PFSK-1 (cell line): ENCODE results near the gene AFF2.

ENCODE experiments used
- FOXP2 ChIP-seq: optimal IDR thresholded peaks from 2 replicates; pipeline ENCODE3; 2011; ENCODE audit warnings: borderline replicate concordance, control low read depth, inconsistent platforms; ENCODE audit not compliant: insufficient read depth; ENCODE audit errors: extremely low read length, extremely low read depth
- POLR2AphosphoS5 ChIP-seq: IDR thresholded peaks from 2 replicates; pipeline ENCODE4 v1.6.1; 2012; ENCODE audit warnings: low read depth, mild to moderate bottlenecking, control low read depth, low read length, moderate library complexity
- TAF1 ChIP-seq: IDR thresholded peaks from 2 replicates; pipeline ENCODE4 v1.6.1; 2012; ENCODE audit warnings: low read length, control low read depth, borderline replicate concordance; ENCODE audit not compliant: insufficient read depth
- TF ChIP-seq, protein P1 (sequence below), 2 experiments: IDR thresholded peaks; 2 replicates each; pipeline versions ENCODE4 v1.6.1 to v1.8.0; 2011 to 2012; ENCODE audit warnings: low read depth in 2 of 2, low read length in 2 of 2, control low read depth in 1 of 2, inconsistent platforms in 1 of 2, mild to moderate bottlenecking in 1 of 2, moderate library complexity in 1 of 2; ENCODE audit not compliant: insufficient read depth in 1 of 2

DNA sequence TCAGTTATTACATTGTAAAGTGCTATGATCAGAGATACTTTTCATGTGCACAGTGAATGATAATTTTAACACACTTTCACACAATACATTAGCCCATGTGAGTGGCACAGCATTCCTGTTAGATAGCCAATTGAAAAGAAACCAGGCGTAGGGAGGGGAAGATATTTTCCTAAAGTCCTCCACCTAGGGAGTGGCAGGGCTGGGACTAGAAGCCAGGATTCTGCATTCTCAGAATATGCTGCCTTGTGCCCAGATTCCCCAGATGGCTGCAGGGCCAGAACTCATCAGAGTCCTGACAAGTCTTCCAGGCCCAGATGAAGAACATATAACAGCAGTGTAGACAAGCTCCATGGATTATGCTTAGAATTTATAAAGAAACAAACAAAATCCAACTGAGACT is 350.2 kb downstream of the AFF2 start:
- TF ChIP-seq FOXP2 (no peak), TAF1 (no peak), POLR2AphosphoS5 (no peak)
- TF ChIP-seq, protein P1, sequence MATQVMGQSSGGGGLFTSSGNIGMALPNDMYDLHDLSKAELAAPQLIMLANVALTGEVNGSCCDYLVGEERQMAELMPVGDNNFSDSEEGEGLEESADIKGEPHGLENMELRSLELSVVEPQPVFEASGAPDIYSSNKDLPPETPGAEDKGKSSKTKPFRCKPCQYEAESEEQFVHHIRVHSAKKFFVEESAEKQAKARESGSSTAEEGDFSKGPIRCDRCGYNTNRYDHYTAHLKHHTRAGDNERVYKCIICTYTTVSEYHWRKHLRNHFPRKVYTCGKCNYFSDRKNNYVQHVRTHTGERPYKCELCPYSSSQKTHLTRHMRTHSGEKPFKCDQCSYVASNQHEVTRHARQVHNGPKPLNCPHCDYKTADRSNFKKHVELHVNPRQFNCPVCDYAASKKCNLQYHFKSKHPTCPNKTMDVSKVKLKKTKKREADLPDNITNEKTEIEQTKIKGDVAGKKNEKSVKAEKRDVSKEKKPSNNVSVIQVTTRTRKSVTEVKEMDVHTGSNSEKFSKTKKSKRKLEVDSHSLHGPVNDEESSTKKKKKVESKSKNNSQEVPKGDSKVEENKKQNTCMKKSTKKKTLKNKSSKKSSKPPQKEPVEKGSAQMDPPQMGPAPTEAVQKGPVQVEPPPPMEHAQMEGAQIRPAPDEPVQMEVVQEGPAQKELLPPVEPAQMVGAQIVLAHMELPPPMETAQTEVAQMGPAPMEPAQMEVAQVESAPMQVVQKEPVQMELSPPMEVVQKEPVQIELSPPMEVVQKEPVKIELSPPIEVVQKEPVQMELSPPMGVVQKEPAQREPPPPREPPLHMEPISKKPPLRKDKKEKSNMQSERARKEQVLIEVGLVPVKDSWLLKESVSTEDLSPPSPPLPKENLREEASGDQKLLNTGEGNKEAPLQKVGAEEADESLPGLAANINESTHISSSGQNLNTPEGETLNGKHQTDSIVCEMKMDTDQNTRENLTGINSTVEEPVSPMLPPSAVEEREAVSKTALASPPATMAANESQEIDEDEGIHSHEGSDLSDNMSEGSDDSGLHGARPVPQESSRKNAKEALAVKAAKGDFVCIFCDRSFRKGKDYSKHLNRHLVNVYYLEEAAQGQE (IDR thresholded peaks at IDR 0.05; ENCODE audit: insufficient read depth in 1 of 2, low read depth in 2 of 2, low read length in 2 of 2), result no peak
